Progenitor cell of endocrine pancreas (in vitro differentiated cells): ENCODE results near the gene TXNDC2. TPM values are rescaled to one million over a fixed set of nuclear protein-coding genes. Genes with fewer than 3 reads are reported as not detected.
"Not testable (repeated sequence)": the region's sequence is repeated elsewhere in the genome, so short reads cannot be mapped to it uniquely, and the experiment has no call there.

ENCODE experiments used
- DNase-seq: peaks from one replicate; pipeline ENCODE4 v3.0.0; 2021; ENCODE audit warnings: low spot score; ENCODE audit not compliant: unreplicated experiment
- H3K27ac Mint-ChIP-seq: 2 replicates; pipeline ENCODE4 v1.8.0; 2021; ENCODE audit warnings: mild to moderate bottlenecking, moderate library complexity, mixed read lengths
- H3K27me3 Mint-ChIP-seq: 2 replicates; pipeline ENCODE4 v1.8.0; 2021; ENCODE audit warnings: mixed read lengths
- H3K36me3 Mint-ChIP-seq: 2 replicates; pipeline ENCODE4 v1.8.0; 2022; ENCODE audit warnings: mixed read lengths; ENCODE audit not compliant: insufficient read depth
- H3K4me1 Mint-ChIP-seq: 2 replicates; pipeline ENCODE4 v1.8.0; 2021; ENCODE audit warnings: low read depth, mixed read lengths
- H3K4me3 Mint-ChIP-seq: 2 replicates; pipeline ENCODE4 v1.8.0; 2021; ENCODE audit warnings: low read depth, mild to moderate bottlenecking, moderate library complexity, mixed read lengths
- H3K9me3 Mint-ChIP-seq: 2 replicates; pipeline ENCODE4 v1.8.0; 2021; ENCODE audit warnings: low read depth, mixed read lengths
- CTCF ChIP-seq: fragments of 200-600 bp; sonication (generic); IDR thresholded peaks from one replicate; pipeline ENCODE4 v1.5.0; 2021; ENCODE audit warnings: antibody characterized with exemption, mild to moderate bottlenecking; ENCODE audit not compliant: unreplicated experiment
- total RNA-seq: library from RNA; stranded (reverse); gene quantifications from 2 replicates; pipeline ENCODE4 v1.2.1, GENCODE V29; 2021

Gene TXNDC2
- total RNA-seq, 1 donor from 2014 or later: not detected

GRCh38 chr18:9856092-9856491 lies 29.7 kb upstream of the TXNDC2 start:
- H3K27me3 Mint-ChIP-seq: no peaks in the 10 kb centered on the region
- H3K27ac Mint-ChIP-seq: no peak overlapping the region
- H3K4me3 Mint-ChIP-seq: no peak overlapping the region
- TF ChIP-seq CTCF: no peak
- peaks cover 7% of the 10 kb centered on the region for H3K9me3 Mint-ChIP-seq
- DNase-seq: no peak
- no peaks in the 10 kb centered on the region for H3K4me1 Mint-ChIP-seq
- peaks cover 1% of the 10 kb centered on the region for H3K36me3 Mint-ChIP-seq

DNA sequence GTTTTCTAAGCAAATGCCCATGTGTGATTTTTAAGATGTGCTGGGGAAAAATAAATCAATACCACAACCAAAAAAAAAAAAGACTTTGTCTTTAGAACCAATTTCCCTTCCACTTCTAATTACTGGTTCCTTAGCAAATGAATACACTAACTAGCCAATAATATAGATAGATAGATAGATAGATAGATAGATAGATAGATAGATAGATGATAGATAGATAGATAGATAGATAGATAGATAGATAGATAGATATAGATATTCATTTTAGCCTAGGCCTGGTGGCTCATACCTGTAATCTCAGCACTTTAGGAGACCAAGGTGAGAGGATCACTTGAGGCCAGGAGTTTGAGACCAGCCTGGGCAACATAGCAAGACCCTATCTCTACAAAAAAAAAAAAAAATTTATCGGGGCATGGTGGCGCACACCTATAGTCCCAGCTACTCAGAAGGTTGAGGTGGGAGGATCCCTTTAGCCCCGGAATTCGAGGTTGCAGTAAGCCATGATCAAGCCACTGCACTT lies 28.2 kb upstream of the TXNDC2 start:
- not testable (repeated sequence) for DNase-seq, H3K27ac Mint-ChIP-seq, H3K36me3 Mint-ChIP-seq, H3K4me3 Mint-ChIP-seq, H3K4me1 Mint-ChIP-seq, H3K9me3 Mint-ChIP-seq, H3K27me3 Mint-ChIP-seq

GRCh38 chr18:9858642-9859041 lies 27.1 kb upstream of the TXNDC2 start:
- DNase-seq: no peak
- no peaks in the 10 kb centered on the region for H3K27me3 Mint-ChIP-seq
- no peak for TF ChIP-seq CTCF
- H3K27ac Mint-ChIP-seq: no peak overlapping the region
- H3K36me3 Mint-ChIP-seq: no peaks in the 10 kb centered on the region
- no peaks in the 10 kb centered on the region for H3K4me1 Mint-ChIP-seq
- H3K9me3 Mint-ChIP-seq: no peaks in the 10 kb centered on the region
- no peak overlapping the region for H3K4me3 Mint-ChIP-seq

- Mint-ChIP-seq H3K9me3 (no peaks in the 10 kb centered on the region), H3K4me3 (no peak overlapping the region), H3K27me3 (no peaks in the 10 kb centered on the region), H3K27ac (no peak overlapping the region), H3K4me1 (no peaks in the 10 kb centered on the region), H3K36me3 (no peaks in the 10 kb centered on the region)
- no peak for TF ChIP-seq CTCF
- no peak for DNase-seq
These were observed 26.5 kb upstream of the TXNDC2 start for GRCh38 chr18:9859232-9859631.

DNA sequence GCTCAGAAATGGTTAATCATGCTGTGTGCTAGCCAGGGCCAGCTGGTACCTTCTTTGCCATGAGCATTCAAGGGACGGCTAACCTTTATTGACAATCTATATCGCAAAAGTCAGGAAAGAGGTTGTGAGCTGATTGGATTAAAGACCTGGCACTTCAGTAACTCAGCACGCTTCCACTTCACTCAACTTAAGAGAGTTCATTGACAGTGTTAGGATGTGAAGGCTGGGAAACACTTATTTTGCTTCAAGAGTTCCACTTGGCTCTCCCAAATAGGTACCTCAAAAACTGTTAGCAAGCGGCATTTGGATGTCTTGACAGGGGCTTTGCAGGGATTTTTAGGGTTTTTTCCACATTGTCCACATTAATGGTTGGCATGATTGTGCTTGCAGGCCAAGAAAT lies 25.1 kb upstream of the TXNDC2 start:
- Mint-ChIP-seq H3K4me1 (no peaks in the 10 kb centered on the region), H3K36me3 (peaks cover 3% of the 10 kb centered on the region), H3K4me3 (no peak overlapping the region), H3K9me3 (peaks cover 4% of the 10 kb centered on the region), H3K27ac (no peak overlapping the region), H3K27me3 (no peaks in the 10 kb centered on the region)
- DNase-seq: no peak
- no peak for TF ChIP-seq CTCF

GRCh38 chr18:9861157-9861556 lies 24.6 kb upstream of the TXNDC2 start:
- Mint-ChIP-seq H3K4me3 (no peak overlapping the region), H3K36me3 (peaks cover 4% of the 10 kb centered on the region), H3K9me3 (peaks cover 9% of the 10 kb centered on the region), H3K27ac (no peak overlapping the region), H3K27me3 (no peaks in the 10 kb centered on the region), H3K4me1 (no peaks in the 10 kb centered on the region)
- no peak for TF ChIP-seq CTCF
- no peak for DNase-seq
